Measurements from ENCODE around the gene CLDN24.

The CLDN24 gene

DNA sequence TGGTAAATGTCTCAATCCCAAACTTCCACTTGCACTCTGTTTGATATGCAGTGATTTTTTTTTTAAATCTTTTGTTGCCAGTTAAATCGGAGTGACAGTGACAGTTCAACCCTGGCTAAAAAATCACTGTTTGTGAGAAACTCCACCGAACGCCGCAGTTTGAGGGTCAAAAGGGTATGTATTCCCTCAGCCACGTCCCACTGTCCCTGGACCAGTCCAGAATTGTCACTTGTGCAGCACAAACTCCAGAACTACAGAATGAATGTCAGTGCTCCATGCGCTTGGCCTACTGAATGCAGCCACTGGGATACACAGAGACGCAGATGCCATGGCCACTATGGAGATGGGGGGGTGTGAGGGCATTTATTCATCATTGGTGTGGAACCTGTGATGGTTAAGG is 36.3 kb downstream of the CLDN24 start:
- TF ChIP-seq, protein P1, sequence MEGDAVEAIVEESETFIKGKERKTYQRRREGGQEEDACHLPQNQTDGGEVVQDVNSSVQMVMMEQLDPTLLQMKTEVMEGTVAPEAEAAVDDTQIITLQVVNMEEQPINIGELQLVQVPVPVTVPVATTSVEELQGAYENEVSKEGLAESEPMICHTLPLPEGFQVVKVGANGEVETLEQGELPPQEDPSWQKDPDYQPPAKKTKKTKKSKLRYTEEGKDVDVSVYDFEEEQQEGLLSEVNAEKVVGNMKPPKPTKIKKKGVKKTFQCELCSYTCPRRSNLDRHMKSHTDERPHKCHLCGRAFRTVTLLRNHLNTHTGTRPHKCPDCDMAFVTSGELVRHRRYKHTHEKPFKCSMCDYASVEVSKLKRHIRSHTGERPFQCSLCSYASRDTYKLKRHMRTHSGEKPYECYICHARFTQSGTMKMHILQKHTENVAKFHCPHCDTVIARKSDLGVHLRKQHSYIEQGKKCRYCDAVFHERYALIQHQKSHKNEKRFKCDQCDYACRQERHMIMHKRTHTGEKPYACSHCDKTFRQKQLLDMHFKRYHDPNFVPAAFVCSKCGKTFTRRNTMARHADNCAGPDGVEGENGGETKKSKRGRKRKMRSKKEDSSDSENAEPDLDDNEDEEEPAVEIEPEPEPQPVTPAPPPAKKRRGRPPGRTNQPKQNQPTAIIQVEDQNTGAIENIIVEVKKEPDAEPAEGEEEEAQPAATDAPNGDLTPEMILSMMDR (IDR thresholded peaks at IDR 0.05; ENCODE audit: low read depth, low read length), result no peak
- no peak overlapping the region for H3K4me3 ChIP-seq (ENCODE audit: low read depth, low read length)

DNA sequence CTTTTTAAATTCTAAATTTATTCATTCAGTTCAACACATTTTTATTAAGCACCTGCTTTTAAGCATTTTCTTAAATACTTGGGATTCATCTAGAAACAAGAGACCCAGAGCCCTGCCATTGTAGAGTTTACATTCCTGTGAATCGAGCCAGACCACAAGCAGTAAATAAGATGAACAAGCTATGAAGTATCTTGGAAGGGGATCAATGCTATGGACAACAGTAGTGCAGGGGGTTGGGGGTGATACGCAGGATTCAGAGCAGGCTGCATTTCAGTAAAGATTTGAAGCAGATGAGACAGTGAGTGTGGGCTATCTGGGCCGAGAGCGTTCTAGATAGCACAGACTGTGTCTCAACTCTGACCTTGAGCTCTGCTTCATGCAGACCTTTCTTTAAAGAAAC is 37.3 kb downstream of the CLDN24 start:
- no peak overlapping the region for H3K4me3 ChIP-seq (ENCODE audit: low read depth, low read length)
- TF ChIP-seq, protein P1 (IDR thresholded peaks at IDR 0.05; ENCODE audit: low read depth, low read length), result no peak

DNA sequence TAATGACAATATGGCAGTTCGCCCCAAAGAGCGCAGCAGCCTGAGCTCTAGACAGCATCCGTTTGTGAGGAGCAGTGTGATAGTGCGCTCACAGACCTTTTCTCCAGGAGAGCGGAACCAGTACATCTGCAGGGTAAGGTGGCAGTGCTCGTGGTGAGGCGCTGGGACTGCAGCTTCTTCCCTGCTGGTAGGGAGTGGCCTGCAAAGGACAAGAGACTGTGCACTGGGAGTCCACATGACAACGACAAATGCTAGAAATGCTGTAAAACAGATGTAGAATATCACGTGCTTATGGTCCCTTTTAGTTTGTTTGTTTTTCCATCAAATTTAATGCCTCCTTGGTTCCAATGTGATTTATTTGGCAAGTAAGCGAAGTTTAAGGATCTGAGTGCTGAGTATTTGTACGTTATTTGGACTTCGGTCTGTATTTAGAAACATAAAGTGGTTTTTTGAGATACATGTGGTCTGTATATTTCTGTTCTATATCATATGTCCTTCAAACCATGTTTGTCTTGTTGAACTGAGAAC is 37.9 kb downstream of the CLDN24 start:
- no peak overlapping the region for H3K4me3 ChIP-seq (ENCODE audit: low read depth, low read length)
- TF ChIP-seq, protein P1 (IDR thresholded peaks at IDR 0.05; ENCODE audit: low read depth, low read length), result no peak

DNA sequence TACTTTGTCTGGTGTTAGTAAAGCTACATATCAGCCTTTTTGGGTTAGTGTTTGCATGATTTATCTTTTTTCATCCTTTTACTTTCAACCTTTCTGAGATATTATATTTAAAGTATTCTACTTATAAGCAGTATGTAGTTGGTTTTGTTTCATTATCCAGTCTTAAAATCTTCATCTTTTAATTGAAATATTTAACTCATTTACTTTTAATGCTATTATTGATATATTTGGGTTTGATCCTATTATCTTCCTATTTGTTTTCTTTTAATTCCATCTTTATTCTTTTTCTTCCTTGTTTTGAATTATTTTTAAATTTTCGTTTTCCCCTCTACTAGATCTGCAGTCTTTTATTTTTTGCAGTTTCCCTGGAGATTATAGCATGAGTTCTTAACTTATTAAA is 46.1 kb downstream of the CLDN24 start:
- H3K4me3 ChIP-seq (ENCODE audit: low read depth, low read length), result no peak overlapping the region
- TF ChIP-seq, protein P1 (IDR thresholded peaks at IDR 0.05; ENCODE audit: low read depth, low read length), result no peak

DNA sequence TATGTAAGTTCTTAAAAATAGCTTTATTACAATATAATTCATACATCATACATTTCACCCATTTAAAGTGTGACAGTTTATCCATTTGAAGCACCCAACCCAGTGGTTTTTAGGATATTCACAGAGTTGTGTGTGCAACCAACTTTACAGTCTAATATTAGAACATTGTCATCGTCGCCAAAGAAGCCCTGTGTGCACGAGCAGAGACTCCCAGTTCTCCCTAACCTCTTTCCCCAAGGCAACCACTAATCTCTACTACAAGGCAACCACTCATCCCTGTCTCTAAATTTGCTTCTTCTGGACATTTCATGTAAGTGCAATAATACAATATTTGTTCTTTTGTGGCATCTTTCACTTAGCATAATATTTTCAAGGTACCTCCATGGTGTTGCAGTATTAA is 49.8 kb downstream of the CLDN24 start:
- TF ChIP-seq, protein P1 (IDR thresholded peaks at IDR 0.05; ENCODE audit: low read depth, low read length), result no peak
- no peak overlapping the region for H3K4me3 ChIP-seq (ENCODE audit: low read depth, low read length)

Measured in WI38 (cell line).